Measurements from ENCODE around the gene FLNB. TPM values are rescaled to one million over a fixed set of nuclear protein-coding genes. Genes with fewer than 3 reads are reported as not detected.

FLNB gene
- polyA plus RNA-seq (2013, experiment 1 of 2) = 55.8 TPM
- 47.9 TPM for polyA plus RNA-seq (2013, experiment 2 of 2)

- peak within 1 kb of the TSS; percentile 74 to 94 for H3K4ac ChIP-seq (ENCODE audit: low read depth in 1 of 2, low read length in 2 of 2)
- peak; percentile 71 for DNase-seq
- peaks cover 20% of the 10 kb centered on the region for H3K4me1 ChIP-seq (ENCODE audit: control insufficient read depth, insufficient read depth, low read depth, low read length)
- peak within 1 kb of the TSS; percentile 85 to 92 for H2BK12ac ChIP-seq (ENCODE audit: low read length in 2 of 2)
- peak within 1 kb of the TSS; percentile 39 for H3K27ac ChIP-seq (ENCODE audit: low read length, poor library complexity, severe bottlenecking)
- peak within 1 kb of the TSS; percentile 89 for H3K9ac ChIP-seq (ENCODE audit: low read length)
- under 1% methylated on average over 64 of the region's 91 CpGs for WGBS
- peak within 1 kb of the TSS; percentile 87 to 100 for H3K23ac ChIP-seq (ENCODE audit: low read length in 2 of 2)
- peak within 1 kb of the TSS; percentile 81 for H2BK120ac ChIP-seq (ENCODE audit: low read depth, low read length)
- H3K18ac ChIP-seq (ENCODE audit: low read depth in 1 of 2, low read length in 2 of 2) = peak within 1 kb of the TSS; percentile 64 to 95
- peak within 1 kb of the TSS in 1 of 2 experiments; percentile 97 for H3K14ac ChIP-seq (ENCODE audit: low read length in 2 of 2)
- peak within 1 kb of the TSS; percentile 67 for H4K91ac ChIP-seq (ENCODE audit: low read length)
- no peaks in the 10 kb centered on the region for H3K9me3 ChIP-seq (ENCODE audit: control insufficient read depth, low read length)
- H2BK15ac ChIP-seq (ENCODE audit: low read depth, poor library complexity, severe bottlenecking) = peak within 1 kb of the TSS; percentile 95
- H2AK5ac ChIP-seq (ENCODE audit: low read length, severe bottlenecking) = peak within 1 kb of the TSS; percentile 31
- peak within 1 kb of the TSS; percentile 76 to 99 for H3K4me3 ChIP-seq (ENCODE audit: insufficient read depth in 1 of 2, low read depth in 1 of 2, low read length in 2 of 2)
- peak within 1 kb of the TSS; percentile 46 for H2AFZ ChIP-seq (ENCODE audit: low read depth, low read length)
- H4K8ac ChIP-seq (ENCODE audit: low read length) = peak within 1 kb of the TSS; percentile 83
- H2BK5ac ChIP-seq (ENCODE audit: low read depth, low read length, poor library complexity, severe bottlenecking) = peak within 1 kb of the TSS; percentile 59
- H3K36me3 ChIP-seq (ENCODE audit: control insufficient read depth in 1 of 2, insufficient read depth in 2 of 2, low read depth in 1 of 2, low read length in 2 of 2) = peaks cover 0 to 5% of the 10 kb centered on the region in 2 experiments
- peak within 1 kb of the TSS; percentile 79 for H3K4me2 ChIP-seq (ENCODE audit: low read length, poor library complexity, severe bottlenecking)
- H3K27me3 ChIP-seq (ENCODE audit: control insufficient read depth in 1 of 2, insufficient read depth in 1 of 2, low read length in 2 of 2) = no peaks in the 10 kb centered on the region
- no peaks in the 10 kb centered on the region for H3K79me1 ChIP-seq (replicated peaks; ENCODE audit: low read length, poor library complexity, severe bottlenecking)
Measured at GRCh38 chr3:58008141-58009025, at the start of gene FLNB. Gene FLNB (plus strand): TSS chr3:58008422. CDS start chr3:58008565, 143 bp downstream.

- Histone ChIP-seq H2BK12ac (ENCODE audit: low read length in 2 of 2) (peak overlapping the region in 1 of 2 experiments; percentile 12), H3K36me3 (ENCODE audit: control insufficient read depth in 1 of 2, insufficient read depth in 2 of 2, low read depth in 1 of 2, low read length in 2 of 2) (no peaks in the 10 kb centered on the region), H3K9me3 (ENCODE audit: control insufficient read depth, low read length) (no peaks in the 10 kb centered on the region), H2BK15ac (ENCODE audit: low read depth, poor library complexity, severe bottlenecking) (peak overlapping the region; percentile 44), H3K23ac (ENCODE audit: low read length in 2 of 2) (no peak overlapping the region), H3K27me3 (ENCODE audit: control insufficient read depth in 1 of 2, insufficient read depth in 1 of 2, low read length in 2 of 2) (no peaks in the 10 kb centered on the region), H3K4me3 (ENCODE audit: insufficient read depth in 1 of 2, low read depth in 1 of 2, low read length in 2 of 2) (peak overlapping the region in 1 of 2 experiments; percentile 56), H2AFZ (ENCODE audit: low read depth, low read length) (no peak overlapping the region), H3K4ac (ENCODE audit: low read depth in 1 of 2, low read length in 2 of 2) (peak overlapping the region; percentile 1 to 42), H3K14ac (ENCODE audit: low read length in 2 of 2) (no peak overlapping the region), H4K91ac (ENCODE audit: low read length) (peak overlapping the region; percentile 81), H3K4me1 (ENCODE audit: control insufficient read depth, insufficient read depth, low read depth, low read length) (peaks cover 9% of the 10 kb centered on the region), H2BK120ac (ENCODE audit: low read depth, low read length) (no peak overlapping the region), H4K8ac (ENCODE audit: low read length) (peak overlapping the region; percentile 10), H3K27ac (ENCODE audit: low read length, poor library complexity, severe bottlenecking) (no peak overlapping the region), H3K4me2 (ENCODE audit: low read length, poor library complexity, severe bottlenecking) (no peak overlapping the region), H3K9ac (ENCODE audit: low read length) (peak overlapping the region; percentile 74), H3K79me1 (replicated peaks; ENCODE audit: low read length, poor library complexity, severe bottlenecking) (no peaks in the 10 kb centered on the region), H3K18ac (ENCODE audit: low read depth in 1 of 2, low read length in 2 of 2) (peak overlapping the region; percentile 12 to 79), H2AK5ac (ENCODE audit: low read length, severe bottlenecking) (peak overlapping the region; percentile 14), H2BK5ac (ENCODE audit: low read depth, low read length, poor library complexity, severe bottlenecking) (no peak overlapping the region)
- DNase-seq = no peak
- 92% methylated on average over 11 of the region's 13 CpGs for WGBS
Measured at GRCh38 chr3:57958642-57959422, 49.4 kb upstream of the FLNB start.

- Histone ChIP-seq H3K4ac (ENCODE audit: low read depth in 1 of 2, low read length in 2 of 2) (no peak overlapping the region), H3K9ac (ENCODE audit: low read length) (peak overlapping the region; percentile 74), H4K8ac (ENCODE audit: low read length) (peak overlapping the region; percentile 22), H2AK5ac (ENCODE audit: low read length, severe bottlenecking) (no peak overlapping the region), H3K18ac (ENCODE audit: low read depth in 1 of 2, low read length in 2 of 2) (no peak overlapping the region), H3K79me1 (replicated peaks; ENCODE audit: low read length, poor library complexity, severe bottlenecking) (no peaks in the 10 kb centered on the region), H4K91ac (ENCODE audit: low read length) (no peak overlapping the region), H3K14ac (ENCODE audit: low read length in 2 of 2) (no peak overlapping the region), H2BK120ac (ENCODE audit: low read depth, low read length) (no peak overlapping the region), H3K4me3 (ENCODE audit: insufficient read depth in 1 of 2, low read depth in 1 of 2, low read length in 2 of 2) (peak overlapping the region in 1 of 2 experiments; percentile 56), H3K27ac (ENCODE audit: low read length, poor library complexity, severe bottlenecking) (no peak overlapping the region), H3K23ac (ENCODE audit: low read length in 2 of 2) (no peak overlapping the region), H3K9me3 (ENCODE audit: control insufficient read depth, low read length) (no peaks in the 10 kb centered on the region), H3K4me2 (ENCODE audit: low read length, poor library complexity, severe bottlenecking) (no peak overlapping the region), H2AFZ (ENCODE audit: low read depth, low read length) (no peak overlapping the region), H3K36me3 (ENCODE audit: control insufficient read depth in 1 of 2, insufficient read depth in 2 of 2, low read depth in 1 of 2, low read length in 2 of 2) (no peaks in the 10 kb centered on the region), H3K4me1 (ENCODE audit: control insufficient read depth, insufficient read depth, low read depth, low read length) (peaks cover 9% of the 10 kb centered on the region), H3K27me3 (ENCODE audit: control insufficient read depth in 1 of 2, insufficient read depth in 1 of 2, low read length in 2 of 2) (no peaks in the 10 kb centered on the region), H2BK5ac (ENCODE audit: low read depth, low read length, poor library complexity, severe bottlenecking) (no peak overlapping the region), H2BK15ac (ENCODE audit: low read depth, poor library complexity, severe bottlenecking) (no peak overlapping the region), H2BK12ac (ENCODE audit: low read length in 2 of 2) (peak overlapping the region in 1 of 2 experiments; percentile 32)
- WGBS = 78% methylated on average over 19 of the region's 19 CpGs
- no peak for DNase-seq
Measured at GRCh38 chr3:57959423-57960173, 48.6 kb upstream of the FLNB start.

Data from mesenchymal stem cell (in vitro differentiated cells and primary cell).